NK-92 (cell line): ENCODE measurements around the gene TVP23C.

Experiments used
- DNase-seq: peaks from one replicate; lab custom pipeline; 2025; ENCODE audit not compliant: unreplicated experiment; lab: John Stamatoyannopoulos, UW

Gene TVP23C

DNA sequence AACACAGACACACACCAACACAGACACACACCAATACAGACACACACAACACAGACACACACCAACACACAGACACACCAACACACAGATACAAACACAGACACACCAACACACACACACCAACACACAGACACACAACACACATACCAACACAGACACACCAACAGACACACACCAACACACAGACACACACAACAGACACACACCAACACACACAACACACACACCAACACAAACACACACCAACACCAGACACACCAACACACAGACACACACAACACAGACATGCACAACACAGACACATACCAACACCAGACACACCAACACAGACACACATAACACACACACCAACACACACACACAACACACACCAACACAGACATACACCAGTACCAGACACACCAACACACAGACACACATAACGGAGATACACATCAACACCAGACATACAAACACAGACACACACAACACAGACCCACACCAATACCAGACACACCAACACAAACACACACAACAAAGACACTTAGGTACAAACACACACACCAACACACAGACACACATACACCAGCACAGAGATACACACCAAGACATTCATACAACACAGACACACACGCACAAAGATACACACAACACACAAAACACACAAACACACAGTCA lies 98.1 kb downstream of the TVP23C start:
- no peak for DNase-seq

DNA sequence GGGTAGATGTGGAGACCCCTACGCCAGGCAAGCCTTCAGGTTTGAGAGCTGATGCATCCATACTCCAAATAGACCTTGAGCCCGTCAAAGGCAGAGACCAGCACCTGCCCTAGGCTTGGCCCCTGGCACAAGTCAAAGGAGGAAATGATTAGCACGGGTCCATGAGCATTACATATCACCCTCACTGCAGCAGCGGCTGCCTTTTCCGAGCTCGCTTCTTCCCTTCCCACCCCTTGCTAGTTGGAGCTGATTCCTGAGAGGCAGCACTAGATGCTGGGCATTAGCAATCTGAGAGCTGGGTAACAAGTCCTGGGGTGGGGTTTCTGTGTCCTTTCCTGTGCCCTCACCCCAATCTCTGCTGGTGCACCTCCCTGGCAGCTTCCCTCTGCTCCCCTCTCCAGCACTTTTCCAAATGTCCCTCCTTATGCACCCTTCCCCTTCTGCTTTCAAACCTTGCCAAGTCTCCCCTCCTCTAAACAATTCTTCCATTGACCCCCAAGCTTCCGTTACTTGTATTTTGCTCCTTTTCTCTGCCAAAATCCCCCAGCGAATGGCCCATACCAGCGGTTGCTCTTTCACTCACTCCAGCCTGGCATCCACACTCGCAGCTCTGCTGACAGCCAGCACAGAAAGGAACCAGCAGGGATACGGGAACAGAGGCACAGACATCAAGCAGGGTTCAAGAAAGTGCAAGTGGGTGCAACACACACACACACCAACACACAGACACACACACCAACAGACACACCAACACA lies 98.9 kb downstream of the TVP23C start:
- DNase-seq, result no peak

DNA sequence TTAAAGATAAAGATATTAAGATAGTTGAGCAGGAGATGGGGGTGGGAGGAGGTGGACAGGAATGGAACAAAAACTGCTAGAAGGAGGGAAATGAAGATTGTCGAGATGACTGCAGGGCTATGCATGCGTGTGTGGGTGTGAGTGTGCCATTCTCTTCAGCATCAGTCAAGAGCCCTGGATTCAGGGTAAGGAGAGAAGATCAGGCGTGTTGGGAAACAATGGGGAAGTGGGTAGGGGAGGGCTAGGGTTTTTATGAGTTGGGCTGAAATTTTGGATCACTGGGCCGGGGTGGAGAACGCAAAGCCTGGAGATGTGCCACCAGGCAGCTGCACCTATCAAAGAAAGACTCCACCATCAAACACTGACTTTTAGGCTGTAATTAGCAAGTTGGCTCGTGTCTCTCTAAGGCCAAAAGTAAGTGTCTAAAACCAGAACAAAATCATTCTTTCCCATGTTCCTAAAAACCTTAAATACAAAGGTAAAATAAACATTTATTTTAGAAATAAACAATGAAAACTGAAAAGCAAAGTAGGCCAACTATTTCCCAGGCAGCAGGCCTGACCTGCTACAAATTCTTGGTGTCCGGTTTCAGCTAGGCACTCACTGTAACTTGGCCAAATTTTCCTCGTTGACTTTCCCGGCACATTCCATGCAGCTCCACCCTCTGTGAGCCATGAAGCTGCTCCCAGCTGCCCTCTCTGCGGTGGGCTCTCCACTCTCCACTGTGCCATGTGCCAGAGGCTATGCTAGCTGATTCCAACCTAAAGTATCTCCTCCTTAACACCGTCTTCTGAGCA lies 100.1 kb downstream of the TVP23C start:
- no peak for DNase-seq

DNA sequence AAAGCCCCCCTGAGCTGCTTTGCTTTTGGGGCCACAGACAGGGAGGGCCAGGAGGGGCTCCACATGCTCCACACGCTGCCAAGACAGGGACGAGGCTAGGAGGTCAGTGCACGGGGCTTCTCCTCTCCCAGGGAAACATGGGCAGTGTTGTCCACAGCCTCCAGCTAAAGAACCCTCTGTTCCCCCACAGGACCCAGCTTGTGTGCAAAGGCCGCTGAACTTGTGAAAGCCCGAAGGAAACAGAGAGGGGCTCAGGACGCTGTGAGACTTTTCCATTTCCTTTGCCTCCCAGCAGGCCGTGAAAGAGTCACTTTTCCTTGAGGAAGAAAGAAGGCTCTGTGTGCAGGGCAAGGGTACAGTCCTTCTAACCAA lies 105.6 kb downstream of the TVP23C start:
- no peak for DNase-seq

DNA sequence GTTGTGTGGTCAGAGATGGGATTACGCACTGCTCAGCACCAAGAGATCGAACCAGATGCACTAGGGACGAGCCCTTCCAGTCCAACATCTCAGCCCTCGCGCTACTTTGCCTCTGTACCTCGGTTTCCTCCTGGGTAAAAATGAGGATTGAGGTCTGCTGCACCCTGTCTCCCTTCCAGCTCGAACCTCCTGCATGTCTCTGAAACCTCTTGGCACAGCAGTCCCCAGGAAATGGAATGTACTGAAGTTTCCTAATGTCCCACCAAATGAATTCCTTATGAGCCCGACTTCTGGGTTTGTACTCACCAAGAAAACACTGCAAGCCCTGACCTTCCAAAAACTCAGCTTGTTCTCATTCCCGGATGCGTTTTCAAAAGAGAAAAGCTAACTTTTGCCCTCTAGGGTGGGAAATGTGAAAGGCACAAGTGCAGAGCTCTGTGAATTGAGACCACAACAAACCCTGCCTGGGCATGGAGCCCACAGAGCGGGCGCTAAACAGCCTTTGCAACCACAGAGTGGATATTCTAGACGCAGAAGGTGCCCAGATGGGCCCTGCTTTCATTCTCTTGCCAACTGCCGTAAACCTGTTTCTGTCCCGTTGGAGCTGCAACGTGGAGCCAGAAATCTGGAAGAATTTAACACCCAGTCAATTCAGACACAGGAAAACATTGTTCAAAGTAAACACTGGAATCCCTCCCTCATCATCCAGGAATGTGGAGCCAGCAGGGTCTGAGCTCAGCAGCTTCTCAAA lies 106.1 kb downstream of the TVP23C start:
- no peak for DNase-seq

DNA sequence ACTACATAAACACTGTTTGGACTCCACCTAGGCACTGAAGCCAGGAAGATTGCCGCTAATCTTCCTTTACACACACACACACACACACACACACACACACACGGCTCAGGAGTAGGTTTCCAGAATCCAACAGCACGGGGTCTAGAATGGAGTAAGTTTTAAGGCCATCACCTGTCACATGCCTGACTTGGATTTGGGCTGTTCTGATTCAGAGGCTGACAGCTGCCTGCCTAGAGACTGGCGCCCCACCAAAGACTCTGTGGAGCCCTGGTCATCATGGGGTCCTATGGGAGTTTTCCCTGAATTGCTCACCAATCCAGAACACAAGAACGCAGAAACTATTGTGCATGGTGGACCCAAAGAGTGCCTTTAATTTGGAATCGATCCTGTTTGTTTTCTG lies 106.8 kb downstream of the TVP23C start:
- DNase-seq, result no peak

DNA sequence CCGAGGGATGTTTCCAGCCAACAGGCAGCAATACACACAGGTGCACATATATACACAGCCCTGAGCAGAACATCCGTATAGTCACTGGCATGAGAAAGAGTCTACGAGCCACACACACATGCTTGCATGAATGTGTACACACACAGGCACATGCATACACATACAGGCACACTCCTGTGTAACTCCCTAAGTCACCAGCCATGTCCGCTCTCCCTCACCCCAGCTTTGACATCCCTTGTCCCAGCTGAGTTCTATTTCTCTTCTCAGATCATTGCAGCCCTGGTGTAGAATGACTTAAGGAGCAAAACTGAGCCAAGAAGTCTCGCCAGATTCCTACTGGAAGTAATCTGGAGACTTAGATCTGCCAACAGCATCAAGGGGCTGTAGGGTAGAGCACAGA lies 108.9 kb downstream of the TVP23C start:
- DNase-seq, result no peak

DNA sequence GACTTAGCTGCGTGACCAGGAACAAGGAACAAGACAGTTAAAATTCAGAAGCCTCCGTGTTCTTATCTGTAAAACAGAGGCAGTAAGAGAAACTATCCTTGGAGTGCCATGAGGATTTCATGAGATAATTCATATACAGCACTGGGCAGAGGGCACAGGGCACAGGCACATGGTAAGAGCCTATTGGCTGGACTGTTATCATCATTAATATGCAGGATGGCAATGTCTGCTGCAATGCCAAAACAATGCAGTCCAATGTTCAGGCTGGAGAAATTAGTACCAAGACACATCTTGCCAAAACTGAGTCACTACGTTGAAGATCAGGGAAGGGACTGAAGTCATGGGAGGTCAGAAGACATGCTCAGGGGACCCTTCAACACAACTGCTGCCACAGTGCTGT lies 109.5 kb downstream of the TVP23C start:
- DNase-seq, result no peak

DNA sequence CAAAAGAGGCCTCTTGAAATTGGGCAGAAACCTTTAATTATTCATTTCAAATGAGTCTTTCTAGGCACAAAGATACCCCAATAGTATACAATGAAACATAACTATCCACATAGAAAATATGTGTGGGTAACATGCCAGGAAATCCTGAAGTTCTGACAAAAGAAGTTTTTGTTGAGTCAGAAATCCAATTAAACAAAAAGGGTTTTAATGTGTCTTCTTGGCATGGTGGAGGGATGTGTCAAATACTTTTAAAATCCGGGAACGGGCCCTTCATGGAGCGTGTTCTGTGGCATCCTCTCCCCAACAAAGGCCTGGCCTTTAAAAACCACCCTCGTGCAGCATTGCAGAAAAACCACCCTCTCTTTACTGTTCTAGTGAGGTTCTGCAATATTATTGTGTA lies 110.0 kb downstream of the TVP23C start:
- no peak for DNase-seq

DNA sequence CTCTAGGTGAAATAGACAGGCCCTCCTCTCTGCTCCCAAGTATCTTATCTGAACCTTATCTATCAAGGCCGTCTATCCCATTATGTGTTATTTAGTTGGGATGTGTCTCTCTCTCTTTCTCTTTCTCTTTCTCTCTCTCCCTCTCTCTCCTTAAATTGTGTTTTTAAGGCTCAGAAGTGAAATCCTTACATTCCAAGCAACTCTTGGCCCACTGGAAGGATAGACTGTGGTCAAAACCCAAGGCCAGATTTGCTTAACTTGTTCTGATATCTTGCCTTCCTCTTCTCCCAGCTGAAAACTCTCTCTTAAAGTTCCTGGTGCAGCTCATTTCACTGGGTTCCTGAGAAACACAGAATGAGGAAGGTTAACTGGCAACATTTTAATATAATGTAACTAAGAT lies 110.5 kb downstream of the TVP23C start:
- no peak for DNase-seq
